Fibroblast of lung (primary cell): ENCODE results near the gene GLIS1. TPM values are rescaled to one million over a fixed set of nuclear protein-coding genes. Genes with fewer than 3 reads are reported as not detected.

Experiments used
- DNase-seq, 2 donors: peaks; one replicate each; pipeline versions ENCODE4 v3.0.0 to v3.0.0-alpha.2; 2010; ENCODE audit warnings: low read depth in 2 of 2
- H2AFZ ChIP-seq: 2 replicates; pipeline ENCODE4 v1.5.1; 2012; ENCODE audit warnings: low read length, control low read depth, inconsistent platforms
- H3K27ac ChIP-seq: 2 replicates; pipeline ENCODE4 v1.5.1; 2011; ENCODE audit warnings: low read length, control low read depth; ENCODE audit not compliant: insufficient read depth
- H3K27me3 ChIP-seq: 2 replicates; pipeline ENCODE4 v1.5.1; 2011; ENCODE audit warnings: mild to moderate bottlenecking, low read length; ENCODE audit not compliant: control insufficient read depth, insufficient read depth
- H3K36me3 ChIP-seq: 2 replicates; pipeline ENCODE4 v1.5.1; 2011; ENCODE audit warnings: low read length; ENCODE audit not compliant: control insufficient read depth, insufficient read depth
- H3K4me1 ChIP-seq: 2 replicates; pipeline ENCODE4 v1.5.1; 2011; ENCODE audit warnings: low read length; ENCODE audit not compliant: control insufficient read depth, insufficient read depth; ENCODE audit errors: extremely low read depth
- H3K4me2 ChIP-seq: 2 replicates; pipeline ENCODE4 v1.5.1; 2011; ENCODE audit warnings: low read length, control low read depth; ENCODE audit not compliant: insufficient read depth; ENCODE audit errors: extremely low read depth
- H3K4me3 ChIP-seq, 4 experiments: fragments of 200-600 bp in 1 of 4; sonication (generic) in 1 of 4; replicated peaks in 1 of 4; 2 replicates each; pipeline ENCODE4 v1.5.1; 2011 to 2016; ENCODE audit warnings: low read length in 4 of 4, low read depth in 3 of 4, mild to moderate bottlenecking in 3 of 4, control low read depth in 2 of 4, inconsistent platforms in 1 of 4, mixed read lengths in 1 of 4; ENCODE audit not compliant: insufficient read depth in 1 of 4; ENCODE audit errors: control extremely low read depth in 1 of 4
- H3K79me2 ChIP-seq: 2 replicates; pipeline ENCODE4 v1.5.1; 2012; ENCODE audit warnings: mild to moderate bottlenecking, low read length, inconsistent platforms; ENCODE audit not compliant: control insufficient read depth, insufficient read depth
- H3K9ac ChIP-seq: 2 replicates; pipeline ENCODE4 v1.5.1; 2011; ENCODE audit warnings: mild to moderate bottlenecking, low read length, control low read depth; ENCODE audit not compliant: insufficient read depth
- H3K9me3 ChIP-seq: 2 replicates; pipeline ENCODE4 v1.5.1; 2012; ENCODE audit warnings: low read depth, low read length; ENCODE audit not compliant: control insufficient read depth, insufficient read depth
- H4K20me1 ChIP-seq: 2 replicates; pipeline ENCODE4 v1.5.1; 2011; ENCODE audit warnings: low read length; ENCODE audit not compliant: control insufficient read depth, insufficient read depth; ENCODE audit errors: extremely low read depth
- EZH2 ChIP-seq: IDR thresholded peaks from 2 replicates; pipeline ENCODE4 v1.5.1; 2012; ENCODE audit warnings: low read length, control low read depth, mild to moderate bottlenecking; ENCODE audit errors: missing control alignments
- polyA plus RNA-seq, 2 donors: library from polyadenylated mRNA; depleted of rRNA in 1 of 2; stranded (reverse) in 1 of 2; unstranded in 1 of 2; fragments of >200 nt; gene quantifications; 2 replicates each; pipeline ENCODE4 v1.2.1, GENCODE V29; 2011 to 2012; ENCODE audit warnings: missing spikeins in 1 of 2
- total RNA-seq: library from RNA; depleted of rRNA; stranded (reverse); fragments of >200 nt; gene quantifications from 2 replicates; pipeline ENCODE4 v1.2.1, GENCODE V29; 2014
- TF ChIP-seq, protein P1 (sequence below), 2 donors: IDR thresholded peaks in 1 of 2; conservative IDR thresholded peaks in 1 of 2; 1 replicate in 1 of 2; 2 replicates in 1 of 2; pipeline ENCODE4 v1.5.1; 2011 to 2012; ENCODE audit warnings: low read length in 2 of 2, control low read depth in 1 of 2, inconsistent platforms in 1 of 2, low read depth in 1 of 2, mild to moderate bottlenecking in 1 of 2

The GLIS1 gene
- total and polyA plus RNA-seq, 2 donors (not counting 1 experiment from before 2014, with no cell fraction given), result under 0.01 to 0.05 TPM

- no peaks in the 10 kb centered on the region for H3K4me1 ChIP-seq
- H3K4me2 ChIP-seq, result no peak overlapping the region
- H2AFZ ChIP-seq, result no peak overlapping the region
- no peaks in the 10 kb centered on the region for H3K36me3 ChIP-seq
- no peak overlapping the region for H3K27ac ChIP-seq
- TF ChIP-seq, protein P1, sequence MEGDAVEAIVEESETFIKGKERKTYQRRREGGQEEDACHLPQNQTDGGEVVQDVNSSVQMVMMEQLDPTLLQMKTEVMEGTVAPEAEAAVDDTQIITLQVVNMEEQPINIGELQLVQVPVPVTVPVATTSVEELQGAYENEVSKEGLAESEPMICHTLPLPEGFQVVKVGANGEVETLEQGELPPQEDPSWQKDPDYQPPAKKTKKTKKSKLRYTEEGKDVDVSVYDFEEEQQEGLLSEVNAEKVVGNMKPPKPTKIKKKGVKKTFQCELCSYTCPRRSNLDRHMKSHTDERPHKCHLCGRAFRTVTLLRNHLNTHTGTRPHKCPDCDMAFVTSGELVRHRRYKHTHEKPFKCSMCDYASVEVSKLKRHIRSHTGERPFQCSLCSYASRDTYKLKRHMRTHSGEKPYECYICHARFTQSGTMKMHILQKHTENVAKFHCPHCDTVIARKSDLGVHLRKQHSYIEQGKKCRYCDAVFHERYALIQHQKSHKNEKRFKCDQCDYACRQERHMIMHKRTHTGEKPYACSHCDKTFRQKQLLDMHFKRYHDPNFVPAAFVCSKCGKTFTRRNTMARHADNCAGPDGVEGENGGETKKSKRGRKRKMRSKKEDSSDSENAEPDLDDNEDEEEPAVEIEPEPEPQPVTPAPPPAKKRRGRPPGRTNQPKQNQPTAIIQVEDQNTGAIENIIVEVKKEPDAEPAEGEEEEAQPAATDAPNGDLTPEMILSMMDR (conservative IDR thresholded peaks at IDR 0.05 in 1 of 2, IDR thresholded peaks at IDR 0.05 in 1 of 2; ENCODE audit: low read depth in 1 of 2, low read length in 2 of 2), result no peak
- TF ChIP-seq EZH2, result no peak
- no peaks in the 10 kb centered on the region for H4K20me1 ChIP-seq
- no peak for DNase-seq
- no peaks in the 10 kb centered on the region for H3K27me3 ChIP-seq
- H3K4me3 ChIP-seq, result no peak overlapping the region
- no peak overlapping the region for H3K9ac ChIP-seq
- H3K9me3 ChIP-seq, result no peaks in the 10 kb centered on the region
- H3K79me2 ChIP-seq, result no peaks in the 10 kb centered on the region
These were observed 165.0 kb downstream of the GLIS1 start for GRCh38 chr1:53573931-53574330.

- Histone ChIP-seq H4K20me1 (no peaks in the 10 kb centered on the region), H3K27me3 (peaks cover 2% of the 10 kb centered on the region), H3K27ac (no peak overlapping the region), H2AFZ (no peak overlapping the region), H3K36me3 (no peaks in the 10 kb centered on the region), H3K79me2 (no peaks in the 10 kb centered on the region), H3K9me3 (no peaks in the 10 kb centered on the region), H3K4me1 (no peaks in the 10 kb centered on the region), H3K4me2 (no peak overlapping the region), H3K4me3 (no peak overlapping the region), H3K9ac (no peak overlapping the region)
- no peak for DNase-seq
- no peak for TF ChIP-seq EZH2
- TF ChIP-seq, protein P1 (conservative IDR thresholded peaks at IDR 0.05 in 1 of 2, IDR thresholded peaks at IDR 0.05 in 1 of 2; ENCODE audit: low read depth in 1 of 2, low read length in 2 of 2), result no peak
These were observed 165.4 kb downstream of the GLIS1 start for GRCh38 chr1:53573522-53573921.

DNA sequence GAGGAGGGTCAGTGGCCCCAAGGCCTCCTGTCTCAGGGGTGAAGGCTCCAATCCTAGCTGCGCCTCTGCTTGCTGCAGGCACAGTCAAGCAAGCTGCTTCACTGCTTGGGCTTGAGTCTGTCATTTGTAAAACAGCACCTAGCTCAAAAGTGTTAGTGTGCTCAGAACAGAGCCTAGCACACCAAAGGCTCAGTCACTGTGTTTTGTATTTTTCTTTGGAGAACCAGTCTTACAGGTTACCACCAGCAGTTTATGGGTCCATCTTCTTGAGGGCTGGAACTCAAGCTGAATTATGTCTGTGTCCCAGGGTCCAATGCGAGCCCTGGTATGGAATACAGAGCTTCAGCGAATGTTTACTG is 166.2 kb downstream of the GLIS1 start:
- no peak overlapping the region for H3K9ac ChIP-seq
- DNase-seq, result no peak
- H3K4me3 ChIP-seq, result no peak overlapping the region
- no peak overlapping the region for H3K4me2 ChIP-seq
- no peaks in the 10 kb centered on the region for H3K9me3 ChIP-seq
- H3K79me2 ChIP-seq, result no peaks in the 10 kb centered on the region
- H3K36me3 ChIP-seq, result no peaks in the 10 kb centered on the region
- no peak for TF ChIP-seq EZH2
- TF ChIP-seq, protein P1 (conservative IDR thresholded peaks at IDR 0.05 in 1 of 2, IDR thresholded peaks at IDR 0.05 in 1 of 2; ENCODE audit: low read depth in 1 of 2, low read length in 2 of 2), result no peak
- H3K27ac ChIP-seq, result no peak overlapping the region
- H4K20me1 ChIP-seq, result no peaks in the 10 kb centered on the region
- no peak overlapping the region for H2AFZ ChIP-seq
- no peaks in the 10 kb centered on the region for H3K4me1 ChIP-seq
- H3K27me3 ChIP-seq, result peaks cover 3% of the 10 kb centered on the region
